B cell (primary cell): ENCODE results near the gene PHLDB2. TPM values are rescaled to one million over a fixed set of nuclear protein-coding genes. Genes with fewer than 3 reads are reported as not detected.

Experiments
- ATAC-seq: fragments of 200-7000 bp; cut with Tn5 transposase; one replicate; pipeline ENCODE4 v1.10.0; 2021; ENCODE audit warnings: low read depth, mild to moderate bottlenecking, moderate number of reproducible peaks, moderate library complexity
- CTCF ChIA-PET: fragments of 350-600 bp; sonication (Branson Sonifier 250); formaldehyde crosslinking; loops from one replicate; lab custom pipeline; 2021; ENCODE audit warnings: antibody characterized with exemption, inconsistent platforms; lab: Charles Lee
- POLR2A ChIA-PET: fragments of 350-600 bp; sonication (Branson Sonifier 250); formaldehyde crosslinking; loops from one replicate; lab custom pipeline; 2021; ENCODE audit warnings: antibody characterized with exemption; lab: Charles Lee
- DNase-seq: peaks from one replicate; pipeline ENCODE4 v3.0.0; 2013
- H2AFZ ChIP-seq: 2 replicates; pipeline ENCODE4 v1.6.1; 2012; ENCODE audit warnings: mild to moderate bottlenecking, low read depth, low read length; ENCODE audit not compliant: insufficient read depth, poor library complexity, severe bottlenecking
- H3K27ac ChIP-seq, 2 donors: 1 replicate in 1 of 2; 2 replicates in 1 of 2; pipeline ENCODE4 v1.5.1; 2012 to 2013; ENCODE audit warnings: low read length in 2 of 2, mild to moderate bottlenecking in 2 of 2, moderate library complexity in 1 of 2
- H3K27me3 ChIP-seq, 4 experiments: fragments of 200-600 bp in 1 of 4; sonication (generic) in 1 of 4; replicated peaks in 1 of 4; 1 replicate in 2 of 4; 2 replicates in 2 of 4; pipeline versions ENCODE4 v1.6.1 to v1.7.0; 2013 to 2016; ENCODE audit warnings: low read length in 3 of 4, mild to moderate bottlenecking in 2 of 4, mixed read lengths in 1 of 4, moderate library complexity in 1 of 4; ENCODE audit not compliant: insufficient read depth in 4 of 4, control insufficient read depth in 3 of 4; ENCODE audit errors: control extremely low read depth in 1 of 4
- H3K36me3 ChIP-seq, 2 experiments: replicated peaks in 1 of 2; 1 replicate in 1 of 2; 2 replicates in 1 of 2; pipeline versions ENCODE4 v1.6.1 to v1.7.1; 2013; ENCODE audit warnings: low read length in 1 of 2; ENCODE audit not compliant: insufficient read depth in 2 of 2, control insufficient read depth in 1 of 2; ENCODE audit errors: control extremely low read depth in 1 of 2, extremely low read depth in 1 of 2
- H3K4me1 ChIP-seq, 2 donors: fragments of 200-600 bp in 1 of 2; sonication (generic) in 1 of 2; 1 replicate in 1 of 2; 2 replicates in 1 of 2; pipeline versions ENCODE4 v1.5.1 to v1.6.1; 2013 to 2017; ENCODE audit warnings: low read length in 2 of 2; ENCODE audit not compliant: control insufficient read depth in 2 of 2, insufficient read depth in 2 of 2
- H3K4me2 ChIP-seq: replicated peaks from 2 replicates; pipeline ENCODE3; 2012; ENCODE audit warnings: mild to moderate bottlenecking, low read depth, low read length; ENCODE audit not compliant: poor library complexity, severe bottlenecking
- H3K4me3 ChIP-seq, 5 experiments: fragments of 200-600 bp in 1 of 5; sonication (generic) in 1 of 5; 1 replicate in 3 of 5; 2 replicates in 2 of 5; pipeline versions ENCODE4 v1.5.1 to v1.7.0; 2011 to 2016; ENCODE audit warnings: low read length in 4 of 5, mild to moderate bottlenecking in 4 of 5, low read depth in 2 of 5, control low read depth in 1 of 5, moderate library complexity in 1 of 5; ENCODE audit not compliant: insufficient read depth in 1 of 5; ENCODE audit errors: control extremely low read depth in 1 of 5, extremely low read depth in 1 of 5
- H3K79me2 ChIP-seq: fragments of 200-600 bp; sonication (generic); one replicate; pipeline ENCODE4 v1.6.0; 2016; ENCODE audit warnings: low read length; ENCODE audit not compliant: control insufficient read depth, insufficient read depth
- H3K9ac ChIP-seq: fragments of 200-600 bp; sonication (generic); 2 replicates; pipeline ENCODE4 v1.6.1; 2017; ENCODE audit warnings: mild to moderate bottlenecking, low read length, moderate library complexity
- H3K9me3 ChIP-seq, 3 donors: one replicate each; pipeline versions ENCODE4 v1.6.1 to v1.7.1; 2013; ENCODE audit warnings: low read length in 2 of 3; ENCODE audit not compliant: control insufficient read depth in 2 of 3, insufficient read depth in 1 of 3; ENCODE audit errors: control extremely low read depth in 1 of 3
- H4K20me1 ChIP-seq: 2 replicates; pipeline ENCODE4 v1.6.0; 2012; ENCODE audit warnings: mild to moderate bottlenecking, low read length; ENCODE audit not compliant: insufficient read depth, control insufficient read depth, poor library complexity, severe bottlenecking
- H3K27ac Mint-ChIP-seq: one replicate; pipeline ENCODE4 v1.8.0; 2021; ENCODE audit warnings: mixed read lengths
- H3K27me3 Mint-ChIP-seq: one replicate; pipeline ENCODE4 v1.8.0; 2021; ENCODE audit warnings: mixed read lengths
- H3K4me1 Mint-ChIP-seq: one replicate; pipeline ENCODE4 v1.8.0; 2021; ENCODE audit warnings: mixed read lengths
- H3K4me3 Mint-ChIP-seq: one replicate; pipeline ENCODE4 v1.8.0; 2021; ENCODE audit warnings: mixed read lengths
- H3K9me3 Mint-ChIP-seq: one replicate; pipeline ENCODE4 v1.8.0; 2022; ENCODE audit warnings: mixed read lengths; ENCODE audit not compliant: insufficient read depth
- EZH2 ChIP-seq: IDR thresholded peaks from 2 replicates; pipeline ENCODE4 v1.6.1; 2012; ENCODE audit warnings: borderline replicate concordance, low read depth, mild to moderate bottlenecking, moderate library complexity, low read length; ENCODE audit not compliant: insufficient read depth, poor library complexity, severe bottlenecking
- WGBS: methylation state at CpG from one replicate; pipeline ENCODE4 v1.1.5; 2013; ENCODE audit warnings: missing lambda C conversion rate; ENCODE audit not compliant: insufficient coverage; 5-methylcytosine and 5-hydroxymethylcytosine counted together
- intact Hi-C: fragments of 100-400 bp; cut with micrococcal nuclease; formaldehyde crosslinking; loops from one replicate; pipeline ENCODE4 v1.10.0; 2022
- polyA plus RNA-seq: library from polyadenylated mRNA; depleted of rRNA; stranded (reverse); fragments of >200 nt; gene quantifications from 2 replicates; pipeline ENCODE4 v1.2.3, GENCODE V29; 2012
- total RNA-seq, 2 donors: library from RNA; stranded (reverse); fragments of 120-200 nt in 1 of 2; gene quantifications; 1 replicate in 1 of 2; 2 replicates in 1 of 2; pipeline versions ENCODE4 v1.2.3 to v1.2.4, GENCODE V29; 2013 to 2022
- TF ChIP-seq, protein P1 (sequence below): fragments of 200-600 bp; IDR thresholded peaks from one replicate; pipeline ENCODE4 v1.8.0; 2022; ENCODE audit warnings: antibody characterized with exemption, mild to moderate bottlenecking

Gene PHLDB2
- total and polyA plus RNA-seq, 2 donors (not counting 1 experiment from before 2014, with no cell fraction given) = 1.3 to 6.3 TPM

DNA sequence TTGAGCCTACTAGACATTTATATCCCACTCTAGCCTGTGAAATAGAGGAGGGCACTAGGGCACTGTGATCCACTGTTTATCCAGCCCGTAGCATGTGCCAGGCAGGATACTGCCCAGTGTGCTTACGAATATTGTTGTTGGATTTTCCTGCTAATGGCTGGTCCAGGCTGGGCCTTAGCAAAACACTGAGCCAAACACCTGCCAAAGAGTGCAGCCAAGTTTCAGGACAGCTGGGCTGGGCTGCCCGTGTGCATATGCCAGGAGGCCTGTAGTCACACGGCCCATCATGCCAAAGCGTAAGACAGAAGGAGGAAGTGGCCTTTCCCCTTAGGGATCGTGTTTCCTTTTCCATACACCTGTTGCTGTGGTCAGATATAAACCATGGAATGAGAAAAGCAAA lies 65.2 kb downstream of the PHLDB2 start:
- H4K20me1 ChIP-seq = no peaks in the 10 kb centered on the region
- H3K79me2 ChIP-seq = no peaks in the 10 kb centered on the region
- DNase-seq = no peak
- no peak overlapping the region for H3K4me3 Mint-ChIP-seq
- POLR2A ChIA-PET = no interaction called here
- H3K27me3 Mint-ChIP-seq = no peaks in the 10 kb centered on the region
- no peaks in the 10 kb centered on the region for H3K4me1 Mint-ChIP-seq
- intact Hi-C loops = no loop called here
- H3K4me3 ChIP-seq = no peak overlapping the region
- H3K9me3 Mint-ChIP-seq = no peaks in the 10 kb centered on the region
- H3K27ac Mint-ChIP-seq = no peak overlapping the region
- H3K27me3 ChIP-seq = no peaks in the 10 kb centered on the region
- no peak overlapping the region for H2AFZ ChIP-seq
- H3K4me2 ChIP-seq = no peak overlapping the region
- WGBS = 45% methylated on average over 4 of the region's 6 CpGs
- no peak for ATAC-seq
- H3K27ac ChIP-seq = no peak overlapping the region
- TF ChIP-seq EZH2 = no peak
- TF ChIP-seq, protein P1, sequence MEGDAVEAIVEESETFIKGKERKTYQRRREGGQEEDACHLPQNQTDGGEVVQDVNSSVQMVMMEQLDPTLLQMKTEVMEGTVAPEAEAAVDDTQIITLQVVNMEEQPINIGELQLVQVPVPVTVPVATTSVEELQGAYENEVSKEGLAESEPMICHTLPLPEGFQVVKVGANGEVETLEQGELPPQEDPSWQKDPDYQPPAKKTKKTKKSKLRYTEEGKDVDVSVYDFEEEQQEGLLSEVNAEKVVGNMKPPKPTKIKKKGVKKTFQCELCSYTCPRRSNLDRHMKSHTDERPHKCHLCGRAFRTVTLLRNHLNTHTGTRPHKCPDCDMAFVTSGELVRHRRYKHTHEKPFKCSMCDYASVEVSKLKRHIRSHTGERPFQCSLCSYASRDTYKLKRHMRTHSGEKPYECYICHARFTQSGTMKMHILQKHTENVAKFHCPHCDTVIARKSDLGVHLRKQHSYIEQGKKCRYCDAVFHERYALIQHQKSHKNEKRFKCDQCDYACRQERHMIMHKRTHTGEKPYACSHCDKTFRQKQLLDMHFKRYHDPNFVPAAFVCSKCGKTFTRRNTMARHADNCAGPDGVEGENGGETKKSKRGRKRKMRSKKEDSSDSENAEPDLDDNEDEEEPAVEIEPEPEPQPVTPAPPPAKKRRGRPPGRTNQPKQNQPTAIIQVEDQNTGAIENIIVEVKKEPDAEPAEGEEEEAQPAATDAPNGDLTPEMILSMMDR = no peak
- CTCF ChIA-PET = no interaction called here
- no peaks in the 10 kb centered on the region for H3K4me1 ChIP-seq
- H3K36me3 ChIP-seq = peaks cover 0 to 2% of the 10 kb centered on the region in 2 experiments
- H3K9ac ChIP-seq = no peak overlapping the region
- H3K9me3 ChIP-seq = no peaks in the 10 kb centered on the region

DNA sequence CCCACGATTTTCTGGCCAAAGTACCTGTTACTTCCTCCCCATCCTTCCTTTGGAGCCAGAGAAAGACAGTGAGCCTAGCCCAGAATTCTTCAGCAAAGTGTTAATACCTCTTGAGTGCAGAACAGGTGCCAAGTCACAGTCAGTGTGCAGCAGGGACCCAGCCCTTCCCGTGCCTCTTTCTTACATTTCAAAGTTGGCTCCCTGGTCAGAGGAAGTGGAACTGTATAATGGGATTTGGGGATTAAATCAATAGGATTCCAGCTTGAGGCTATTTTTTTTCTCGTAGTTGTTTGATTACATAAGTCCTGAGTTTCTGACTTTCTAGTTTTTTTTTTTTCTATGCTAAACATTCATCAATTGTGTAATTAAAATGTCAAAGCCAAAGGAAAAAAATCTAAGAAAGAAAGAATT lies 67.2 kb downstream of the PHLDB2 start:
- H3K9me3 Mint-ChIP-seq = no peaks in the 10 kb centered on the region
- no peak for TF ChIP-seq EZH2
- TF ChIP-seq, protein P1 = no peak
- H3K9ac ChIP-seq = no peak overlapping the region
- WGBS = 30% methylated on average over 2 of the region's 3 CpGs
- H3K27ac Mint-ChIP-seq = no peak overlapping the region
- ChIA-PET POLR2A (no interaction called here), CTCF (interaction anchor here (0.9 kb wide), 1 partner anchor 209 kb away, joined by 4 read pairs; no protein-coding TSS in a partner anchor)
- no peaks in the 10 kb centered on the region for H3K9me3 ChIP-seq
- H4K20me1 ChIP-seq = no peaks in the 10 kb centered on the region
- no peak overlapping the region for H3K27ac ChIP-seq
- H3K27me3 Mint-ChIP-seq = no peaks in the 10 kb centered on the region
- no peak overlapping the region for H3K4me3 Mint-ChIP-seq
- H3K79me2 ChIP-seq = no peaks in the 10 kb centered on the region
- no peaks in the 10 kb centered on the region for H3K36me3 ChIP-seq
- DNase-seq = no peak
- H3K4me2 ChIP-seq = no peak overlapping the region
- H3K4me1 ChIP-seq = no peaks in the 10 kb centered on the region
- H3K4me3 ChIP-seq = no peak overlapping the region
- intact Hi-C loops = no loop called here
- ATAC-seq = no peak
- H3K4me1 Mint-ChIP-seq = no peaks in the 10 kb centered on the region
- no peak overlapping the region for H2AFZ ChIP-seq
- no peaks in the 10 kb centered on the region for H3K27me3 ChIP-seq
